Measurements from ENCODE around the gene ATF4.
A peak's percentile ranks its signal among the peaks of the same experiment; 100 is the strongest.

The ATF4 gene

DNA sequence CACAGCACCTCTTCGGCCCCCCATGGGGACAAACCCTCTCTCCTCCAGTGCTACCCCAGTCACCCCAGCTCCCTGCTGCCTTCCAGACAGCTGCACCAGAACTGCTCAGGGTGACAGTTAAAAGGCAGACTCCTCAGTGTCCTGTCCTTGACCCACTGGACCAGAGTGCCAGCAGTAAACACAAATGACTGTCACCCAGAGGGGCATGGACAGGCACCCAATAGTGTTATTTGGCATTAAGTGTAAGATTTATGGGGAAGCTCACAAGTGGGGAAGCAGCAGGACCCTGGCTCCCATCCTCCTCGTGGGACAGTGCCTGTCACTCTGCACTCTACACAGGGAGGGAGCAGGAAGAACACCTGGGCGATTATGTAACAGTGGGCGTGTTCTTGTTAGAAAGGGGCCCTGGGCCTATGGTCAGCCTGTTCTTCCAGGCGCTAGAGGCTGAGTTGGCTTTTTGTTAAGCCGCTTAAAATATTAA lies 7.2 kb downstream of the ATF4 start:
- Histone ChIP-seq H3K9ac (ENCODE audit: low read depth, low read length, poor library complexity, severe bottlenecking) (no peak overlapping the region), H3K4me1 (ENCODE audit: insufficient read depth, low read length, poor library complexity, severe bottlenecking) (peaks cover 61% of the 10 kb centered on the region), H3F3A (ENCODE audit: low read depth) (peaks cover 19% of the 10 kb centered on the region), H3K36me3 (ENCODE audit: insufficient read depth, low read length) (peaks cover 34% of the 10 kb centered on the region), H2AFZ (ENCODE audit: low read length) (no peak overlapping the region), H3K9me3 (ENCODE audit: insufficient read depth, low read depth, low read length) (no peaks in the 10 kb centered on the region), H3K9me2 (replicated peaks; ENCODE audit: low read depth, low read length) (no peaks in the 10 kb centered on the region), H3K27me3 (ENCODE audit: insufficient read depth, low read length, poor library complexity, severe bottlenecking) (no peaks in the 10 kb centered on the region), H3K79me2 (ENCODE audit: insufficient read depth, low read length) (peaks cover 96% of the 10 kb centered on the region), H4K20me1 (ENCODE audit: insufficient read depth, low read length, poor library complexity, severe bottlenecking) (peaks cover 81% of the 10 kb centered on the region), H3K4me3 (ENCODE audit: low read length, poor library complexity, severe bottlenecking) (no peak overlapping the region), H3K4me2 (ENCODE audit: low read depth, low read length, poor library complexity, severe bottlenecking) (peak overlapping the region; percentile 81)
- TF ChIP-seq EZH2phosphoT487 (IDR thresholded peaks at IDR 0.05; ENCODE audit: borderline replicate concordance), result no peak
- TF ChIP-seq, protein P1, sequence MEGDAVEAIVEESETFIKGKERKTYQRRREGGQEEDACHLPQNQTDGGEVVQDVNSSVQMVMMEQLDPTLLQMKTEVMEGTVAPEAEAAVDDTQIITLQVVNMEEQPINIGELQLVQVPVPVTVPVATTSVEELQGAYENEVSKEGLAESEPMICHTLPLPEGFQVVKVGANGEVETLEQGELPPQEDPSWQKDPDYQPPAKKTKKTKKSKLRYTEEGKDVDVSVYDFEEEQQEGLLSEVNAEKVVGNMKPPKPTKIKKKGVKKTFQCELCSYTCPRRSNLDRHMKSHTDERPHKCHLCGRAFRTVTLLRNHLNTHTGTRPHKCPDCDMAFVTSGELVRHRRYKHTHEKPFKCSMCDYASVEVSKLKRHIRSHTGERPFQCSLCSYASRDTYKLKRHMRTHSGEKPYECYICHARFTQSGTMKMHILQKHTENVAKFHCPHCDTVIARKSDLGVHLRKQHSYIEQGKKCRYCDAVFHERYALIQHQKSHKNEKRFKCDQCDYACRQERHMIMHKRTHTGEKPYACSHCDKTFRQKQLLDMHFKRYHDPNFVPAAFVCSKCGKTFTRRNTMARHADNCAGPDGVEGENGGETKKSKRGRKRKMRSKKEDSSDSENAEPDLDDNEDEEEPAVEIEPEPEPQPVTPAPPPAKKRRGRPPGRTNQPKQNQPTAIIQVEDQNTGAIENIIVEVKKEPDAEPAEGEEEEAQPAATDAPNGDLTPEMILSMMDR (conservative IDR thresholded peaks at IDR 0.05; ENCODE audit: low read length), result no peak

DNA sequence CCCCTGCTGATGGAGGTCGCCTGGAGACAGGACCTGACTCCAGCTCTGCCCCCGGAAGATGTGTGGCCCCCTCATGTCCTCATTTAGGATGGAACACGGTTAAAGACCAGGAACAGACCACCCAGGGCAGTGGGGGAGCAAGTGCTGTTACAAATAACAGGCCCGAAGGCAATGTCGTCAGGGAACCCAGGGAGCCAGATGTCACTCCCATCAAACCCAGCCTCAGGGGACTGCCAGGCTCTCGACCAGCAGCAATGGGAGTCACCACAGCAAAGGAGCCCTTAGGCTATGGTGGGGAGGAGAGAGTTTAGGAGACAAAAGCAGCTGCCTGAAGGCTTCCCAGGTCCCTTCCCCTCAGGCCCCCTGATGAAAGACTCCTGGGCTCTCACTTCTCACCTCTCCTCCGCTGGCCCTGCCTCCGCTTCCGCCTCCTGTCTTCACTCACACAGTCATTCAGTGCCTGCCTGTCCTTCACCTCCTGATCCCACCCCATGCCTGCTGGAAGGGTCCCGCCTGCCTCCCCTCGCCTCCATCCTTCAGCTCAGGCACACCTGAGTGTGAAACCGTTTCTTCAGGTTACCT lies 7.8 kb downstream of the ATF4 start:
- H3F3A ChIP-seq (ENCODE audit: low read depth), result peaks cover 19% of the 10 kb centered on the region
- H3K27me3 ChIP-seq (ENCODE audit: insufficient read depth, low read length, poor library complexity, severe bottlenecking), result no peaks in the 10 kb centered on the region
- peaks cover 74% of the 10 kb centered on the region for H4K20me1 ChIP-seq (ENCODE audit: insufficient read depth, low read length, poor library complexity, severe bottlenecking)
- H3K79me2 ChIP-seq (ENCODE audit: insufficient read depth, low read length), result peaks cover 89% of the 10 kb centered on the region
- no peak for TF ChIP-seq EZH2phosphoT487 (IDR thresholded peaks at IDR 0.05; ENCODE audit: borderline replicate concordance)
- TF ChIP-seq, protein P1 (conservative IDR thresholded peaks at IDR 0.05; ENCODE audit: low read length), result no peak
- peak overlapping the region; percentile 81 for H3K4me2 ChIP-seq (ENCODE audit: low read depth, low read length, poor library complexity, severe bottlenecking)
- H3K36me3 ChIP-seq (ENCODE audit: insufficient read depth, low read length), result peaks cover 28% of the 10 kb centered on the region
- no peaks in the 10 kb centered on the region for H3K9me2 ChIP-seq (replicated peaks; ENCODE audit: low read depth, low read length)
- peak overlapping the region; percentile 82 for H3K4me3 ChIP-seq (ENCODE audit: low read length, poor library complexity, severe bottlenecking)
- H3K9me3 ChIP-seq (ENCODE audit: insufficient read depth, low read depth, low read length), result no peaks in the 10 kb centered on the region
- peaks cover 55% of the 10 kb centered on the region for H3K4me1 ChIP-seq (ENCODE audit: insufficient read depth, low read length, poor library complexity, severe bottlenecking)
- peak overlapping the region; percentile 8 for H3K9ac ChIP-seq (ENCODE audit: low read depth, low read length, poor library complexity, severe bottlenecking)
- H2AFZ ChIP-seq (ENCODE audit: low read length), result no peak overlapping the region

DNA sequence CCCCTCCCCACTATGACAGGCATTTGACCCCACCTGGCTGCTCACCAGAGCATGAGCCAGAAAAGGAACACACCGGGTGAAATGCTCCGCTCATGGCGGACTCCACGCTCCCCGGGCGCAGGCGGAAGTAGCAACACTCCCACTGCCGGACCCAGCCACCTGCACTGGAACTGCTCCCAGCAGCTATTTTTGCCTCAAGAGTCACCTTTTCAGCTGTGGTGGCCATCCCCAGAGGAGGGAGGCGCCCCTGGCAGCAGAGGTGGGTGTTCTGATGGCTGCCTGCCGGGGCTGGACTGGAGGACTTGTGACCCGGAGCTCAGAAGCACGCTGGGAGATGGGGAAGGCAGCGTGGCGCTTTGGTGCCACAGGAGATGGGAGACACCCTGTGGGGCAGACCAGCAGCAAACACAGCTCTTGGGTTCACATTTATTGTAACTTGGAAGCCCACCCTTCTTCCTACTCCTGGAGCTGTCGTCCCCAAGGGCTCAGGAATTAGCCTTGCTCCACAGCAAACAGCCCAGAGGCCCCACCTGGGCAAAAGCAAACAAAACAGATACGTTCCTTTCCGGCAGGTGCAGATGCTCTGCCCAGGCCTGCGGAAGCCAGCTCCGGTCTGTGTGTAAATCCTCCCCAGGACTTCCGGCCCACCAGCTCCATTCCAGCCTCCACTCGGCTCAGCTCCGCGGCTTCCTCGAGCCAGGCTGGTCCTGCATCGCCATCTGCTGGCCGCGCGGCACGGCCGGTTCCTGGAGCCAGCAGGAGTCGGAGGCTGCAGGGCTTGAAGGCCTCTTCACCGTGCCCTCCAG lies 8.5 kb downstream of the ATF4 start:
- peaks cover 23% of the 10 kb centered on the region; the same call in 1 of the 2 replicates for H3K36me3 ChIP-seq (ENCODE audit: insufficient read depth, low read length)

More for the DNA sequence above, 8.5 kb downstream of the ATF4 start:
- Histone ChIP-seq H3K79me2 (ENCODE audit: insufficient read depth, low read length) (peaks cover 82% of the 10 kb centered on the region), H3K4me2 (ENCODE audit: low read depth, low read length, poor library complexity, severe bottlenecking) (peak overlapping the region; percentile 81), H3K4me3 (ENCODE audit: low read length, poor library complexity, severe bottlenecking) (peak overlapping the region; percentile 82), H3K4me1 (ENCODE audit: insufficient read depth, low read length, poor library complexity, severe bottlenecking) (peaks cover 52% of the 10 kb centered on the region), H3K9me2 (replicated peaks; ENCODE audit: low read depth, low read length) (no peaks in the 10 kb centered on the region), H3K9ac (ENCODE audit: low read depth, low read length, poor library complexity, severe bottlenecking) (peak overlapping the region; percentile 33), H4K20me1 (ENCODE audit: insufficient read depth, low read length, poor library complexity, severe bottlenecking) (peaks cover 68% of the 10 kb centered on the region), H3F3A (ENCODE audit: low read depth) (peaks cover 16% of the 10 kb centered on the region), H2AFZ (ENCODE audit: low read length) (no peak overlapping the region), H3K27me3 (ENCODE audit: insufficient read depth, low read length, poor library complexity, severe bottlenecking) (no peaks in the 10 kb centered on the region), H3K9me3 (ENCODE audit: insufficient read depth, low read depth, low read length) (no peaks in the 10 kb centered on the region)
- TF ChIP-seq EZH2phosphoT487 (IDR thresholded peaks at IDR 0.05; ENCODE audit: borderline replicate concordance), result no peak
- TF ChIP-seq, protein P1 (conservative IDR thresholded peaks at IDR 0.05; ENCODE audit: low read length), result peak; percentile 92

Data from Loucy (cell line).